Heart right ventricle (tissue), 16 donors: ENCODE results near the gene FFAR1. TPM values are rescaled to one million over a fixed set of nuclear protein-coding genes. Genes with fewer than 3 reads are reported as not detected.
A peak's percentile ranks its signal among the peaks of the same experiment; 100 is the strongest.

Source experiments
- ATAC-seq, 8 donors: fragments of 200-7000 bp; cut with Tn5 transposase; one replicate each; pipeline ENCODE4 v1.9.1; 2020; ENCODE audit warnings: mild to moderate bottlenecking in 8 of 8, moderate library complexity in 8 of 8, moderate number of reproducible peaks in 1 of 8
- DNase-seq, 2 donors: peaks; one replicate each; pipeline ENCODE4 v3.0.0-alpha.2; 2020
- H3K27ac ChIP-seq, 10 donors: fragments of 200-600 bp; sonication (generic) in 2 of 10; one replicate each; pipeline versions ENCODE4 v1.5.0 to v1.8.0; 2020 to 2022; ENCODE audit warnings: mild to moderate bottlenecking in 3 of 10
- H3K27me3 ChIP-seq, 7 donors: fragments of 200-600 bp; one replicate each; pipeline ENCODE4 v1.8.0; 2021 to 2022; ENCODE audit warnings: mild to moderate bottlenecking in 2 of 7
- H3K36me3 ChIP-seq, 9 donors: fragments of 200-600 bp; sonication (generic) in 1 of 9; one replicate each; pipeline versions ENCODE4 v1.5.0 to v1.8.0; 2020 to 2022; ENCODE audit warnings: mild to moderate bottlenecking in 2 of 9
- H3K4me1 ChIP-seq, 9 donors: fragments of 200-600 bp; sonication (generic) in 1 of 9; one replicate each; pipeline versions ENCODE4 v1.5.0 to v1.8.0; 2020 to 2022; ENCODE audit warnings: mild to moderate bottlenecking in 4 of 9
- H3K4me3 ChIP-seq, 10 donors: fragments of 200-600 bp; sonication (generic) in 2 of 10; one replicate each; pipeline versions ENCODE4 v1.5.0 to v1.8.0; 2020 to 2022; ENCODE audit warnings: mild to moderate bottlenecking in 7 of 10, moderate library complexity in 2 of 10
- H3K9me3 ChIP-seq, 11 donors: fragments of 200-600 bp in 10 of 11; sonication (generic) in 2 of 11; one replicate each; pipeline versions ENCODE4 v1.5.0 to v1.8.0; 2013 to 2022; ENCODE audit warnings: mild to moderate bottlenecking in 2 of 11, control low read depth in 1 of 11, moderate library complexity in 1 of 11
- CTCF ChIP-seq, 9 donors: fragments of 200-600 bp; sonication (generic) in 2 of 9; IDR thresholded peaks; one replicate each; pipeline versions ENCODE4 v1.5.0 to v1.8.0; 2021 to 2022; ENCODE audit warnings: antibody characterized with exemption in 9 of 9, mild to moderate bottlenecking in 5 of 9, moderate library complexity in 1 of 9
- WGBS, 2 donors: extraction: QIAGEN DNeasy Blood & Tissue Kit; methylation state at CpG; one replicate each; pipeline ENCODE4 v1.1.7; 2013; ENCODE audit warnings: inconsistent platforms in 1 of 2; 5-methylcytosine and 5-hydroxymethylcytosine counted together
- intact Hi-C, 10 donors: fragments of 100-400 bp; cut with DNase I; formaldehyde crosslinking; loops; one replicate each; pipeline versions ENCODE4 v1.11.1 to v1.14.2; 2022
- polyA plus RNA-seq, 2 donors: library from polyadenylated mRNA; stranded (reverse); fragments of 200-250 nt; gene quantifications; one replicate each; pipeline ENCODE4 v1.2.3, GENCODE V29; 2013
- total RNA-seq, 10 donors: library from RNA; stranded (reverse); fragmentation: NEBNext Ultra II Directional in 3 of 10; extraction: Animal tissue kit (Norgen Biotek cat#: 25700) in 3 of 10; gene quantifications; one replicate each; pipeline versions ENCODE4 v1.2.1 to v1.2.4, GENCODE V29; 2021 to 2023
- donor health status: Arrhythmogenic right ventricular cardiomyopathy.
- donor health status: ischemic (EF 13 %, LVEDD 7.1; RV severe dilation, severe dysfunction).
- donor health status: healthy with polysubstance abuse.
- donor health status: DM: no; HTN: yes; CAD: no.
- donor health status: DM: no; HTN: no; CAD: no.
- donor health status: ischemic (EF 25% LVEDD 6.9; RV normal size, moderate dysfunction).
- donor health status: ischemic (EF 25% LVEDD 5.7; RV mildly dilated, moderate dysfunction).
- donor health status: healthy.
- donor health status: DM: yes; HTN: yes; CAD: no.
- donor health status: Ischemic cardiomyopathy.
- donor health status: ischemic (EF 35%, LVEDD 5.7; RV mildly dilated, moderate dysfunction).
- donor health status: nonischemic (EF 11% LVEDD 7.7; RV severe dilation, severe dysfunction).
- donor health status: DM: yes; HTN: yes; CAD: no.
- donor health status: PGD.
- donor health status: ischemic (EF 29% LVEDD 5.4; RV normal size, mild dysfunction).
- donor health status: nonischemic (EF 23%, LVEDD 6.1; RV moderate dilation, normal function).

The FFAR1 gene
- total and polyA plus RNA-seq, 12 donors = not detected

- intact Hi-C loops = no loop called here
- no peaks in the 10 kb centered on the region for H3K27me3 ChIP-seq
- H3K27ac ChIP-seq = no peak overlapping the region
- no peaks in the 10 kb centered on the region for H3K36me3 ChIP-seq
- H3K4me1 ChIP-seq = peaks cover 0 to 6% (median 4%) of the 10 kb centered on the region in 9 donors
- H3K4me3 ChIP-seq = no peak overlapping the region
- no peak for ATAC-seq
- TF ChIP-seq CTCF (IDR thresholded peaks at IDR 0.05) = no peak
- H3K9me3 ChIP-seq = no peaks in the 10 kb centered on the region
- DNase-seq = no peak
- WGBS, 2 donors = 69 to 74% methylated on average over 5 of the region's 5 CpGs
These were observed 45.3 kb downstream of the FFAR1 start for GRCh38 chr19:35392742-35393715.

DNA sequence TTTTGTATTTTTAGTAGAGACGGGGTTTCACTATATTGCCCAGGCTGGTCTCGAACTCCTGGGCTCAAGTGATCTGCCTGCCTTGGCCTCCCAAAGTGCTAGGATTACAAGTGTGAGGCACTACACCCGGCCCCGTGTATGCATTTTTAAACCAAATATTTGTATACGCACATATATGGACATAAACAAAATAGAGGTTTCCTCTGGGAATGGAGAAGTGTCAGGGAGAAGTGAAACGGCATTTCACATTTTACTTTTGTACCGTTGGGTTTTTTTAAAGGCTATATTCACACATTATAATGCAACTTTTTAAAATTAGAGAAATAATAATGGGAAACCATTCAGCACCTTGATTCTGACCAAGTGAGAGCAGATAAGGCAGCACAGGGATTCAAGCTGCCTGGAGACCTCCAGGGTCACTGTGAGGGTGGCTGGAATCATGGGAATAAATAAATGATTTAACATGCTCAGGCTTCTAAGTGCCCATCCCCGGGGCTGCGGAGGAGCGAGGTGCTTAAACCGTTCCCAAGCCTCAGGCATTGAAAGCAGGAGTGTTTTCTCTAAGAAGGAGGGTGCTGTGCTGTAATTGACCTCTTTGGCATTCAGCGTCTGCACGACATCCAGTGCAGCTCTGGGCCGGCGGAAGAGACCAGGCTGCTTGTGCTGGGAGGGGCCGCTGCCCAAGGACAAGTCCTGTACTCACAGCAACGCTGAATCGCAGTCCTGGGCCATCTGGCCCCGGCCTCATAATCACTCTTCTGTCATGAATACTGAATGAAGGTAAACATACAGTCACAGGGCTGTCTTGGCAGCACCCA lies 47.9 kb downstream of the FFAR1 start:
- WGBS, 2 donors = 43 to 46% methylated on average over 19 of the region's 19 CpGs

GRCh38 chr19:35396240-35396885 lies 48.7 kb downstream of the FFAR1 start:
- ATAC-seq (no peak), DNase-seq (no peak)
- H3K36me3 ChIP-seq = no peaks in the 10 kb centered on the region
- intact Hi-C loops = no loop called here
- WGBS, 2 donors = 93 to 97% methylated on average over 14 of the region's 14 CpGs
- peaks cover 0 to 10% (median 4%) of the 10 kb centered on the region in 9 donors for H3K4me1 ChIP-seq
- no peak overlapping the region for H3K4me3 ChIP-seq
- no peak overlapping the region for H3K27ac ChIP-seq
- no peaks in the 10 kb centered on the region for H3K9me3 ChIP-seq
- no peaks in the 10 kb centered on the region for H3K27me3 ChIP-seq
- TF ChIP-seq CTCF (IDR thresholded peaks at IDR 0.05) = no peak

More for the DNA sequence above, 47.9 kb downstream of the FFAR1 start:
- Histone ChIP-seq H3K36me3 (no peaks in the 10 kb centered on the region), H3K4me3 (no peak overlapping the region), H3K9me3 (no peaks in the 10 kb centered on the region), H3K27ac (no peak overlapping the region), H3K4me1 (peaks cover 0 to 10% (median 4%) of the 10 kb centered on the region in 9 donors), H3K27me3 (no peaks in the 10 kb centered on the region)
- ATAC-seq = peak in 4 of 8 donors; percentile 16 to 76 (median 67)
- peak in 1 of 2 donors; percentile 28 for DNase-seq
- intact Hi-C loops = no loop called here
- TF ChIP-seq CTCF (IDR thresholded peaks at IDR 0.05) = no peak

GRCh38 chr19:35397064-35397463 lies 49.4 kb downstream of the FFAR1 start:
- no peak for ATAC-seq
- Histone ChIP-seq H3K4me3 (no peak overlapping the region), H3K4me1 (peaks cover 0 to 10% (median 4%) of the 10 kb centered on the region in 9 donors), H3K27me3 (no peaks in the 10 kb centered on the region), H3K9me3 (no peaks in the 10 kb centered on the region), H3K36me3 (no peaks in the 10 kb centered on the region), H3K27ac (no peak overlapping the region)
- no peak for DNase-seq
- 58 to 68% methylated on average over 6 of the region's 6 CpGs for WGBS, 2 donors
- TF ChIP-seq CTCF (IDR thresholded peaks at IDR 0.05) = no peak
- intact Hi-C loops = no loop called here
